Medulla oblongata (tissue), 1 donor: Measurements from ENCODE around the gene RGS8.

Experiments used
- DNase-seq: peaks from one replicate; pipeline ENCODE4 v3.0.0-alpha.2; 2015; ENCODE audit errors: extremely low spot score

The RGS8 gene

DNA sequence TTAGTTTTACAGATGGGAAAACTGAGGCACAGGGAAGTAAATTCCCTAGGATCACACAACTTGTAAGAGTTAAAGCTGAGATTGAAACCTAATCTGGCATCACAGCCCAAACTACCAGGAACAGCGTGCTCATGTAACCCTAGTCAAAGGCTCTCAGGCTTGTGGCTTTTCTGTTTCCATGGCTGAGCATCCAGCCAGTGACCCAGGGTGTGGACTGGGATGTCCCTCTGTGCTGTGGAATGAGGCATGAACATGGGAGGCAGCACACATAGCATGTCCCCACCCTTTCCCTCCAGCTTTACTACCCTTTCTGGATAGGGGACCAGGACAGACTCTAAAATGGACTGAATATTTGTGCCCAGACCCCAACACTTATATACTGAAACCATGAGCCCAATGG, 45.1 kb downstream of the RGS8 start:
- DNase-seq, result no peak

DNA sequence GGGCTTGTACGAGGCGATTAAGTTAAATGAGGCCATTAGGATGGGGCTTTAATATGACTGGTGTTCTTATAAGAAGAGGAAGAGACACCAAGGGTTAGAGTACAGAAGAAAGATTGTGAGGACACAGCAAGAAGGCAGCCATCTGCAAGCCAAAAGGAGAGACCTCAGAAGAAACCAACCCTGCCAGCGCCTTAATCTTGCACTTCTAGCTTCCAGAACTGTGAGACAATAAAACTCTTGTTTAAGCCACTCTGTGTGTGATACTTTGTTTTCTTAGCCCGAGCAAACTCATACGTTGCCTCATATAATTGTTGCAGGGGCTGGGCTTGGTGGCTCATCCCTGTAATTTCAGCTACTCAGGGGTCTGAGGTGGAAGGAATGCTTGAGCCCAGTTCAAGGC, 46.6 kb downstream of the RGS8 start:
- DNase-seq, result no peak

DNA sequence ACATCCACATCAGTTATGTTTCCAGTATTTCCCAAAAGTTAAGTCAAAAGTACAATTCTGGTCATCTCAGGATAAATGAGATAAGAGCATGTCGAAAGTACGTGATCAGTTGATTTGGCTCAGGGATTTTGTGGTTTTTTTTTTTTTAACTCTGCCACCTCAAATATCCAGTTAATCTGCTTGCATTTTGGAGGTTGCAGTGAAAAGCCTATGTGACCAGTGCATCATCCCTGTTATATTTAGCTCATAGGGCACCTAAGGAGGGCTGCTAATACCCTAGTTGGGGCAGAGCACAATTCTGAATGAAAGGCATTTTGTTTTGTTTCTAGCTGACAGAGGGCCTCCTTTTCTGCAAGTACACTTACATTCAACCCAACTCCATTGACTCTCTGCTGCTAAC, 48.5 kb downstream of the RGS8 start:
- DNase-seq, result no peak
